Stomach (tissue), 4 donors: Measurements from ENCODE around the gene FCHSD2.

Experiments
- CTCF ChIP-seq, 7 experiments: fragments of 450-650 bp in 4 of 7; fragments of 200-600 bp in 3 of 7; sonication (generic) in 3 of 7; IDR thresholded peaks; one replicate each; pipeline ENCODE4 v1.5.1; 2016 to 2019; ENCODE audit warnings: antibody characterized with exemption in 7 of 7, control low read depth in 2 of 7, mild to moderate bottlenecking in 1 of 7
- POLR2A ChIP-seq, 4 donors: fragments of 450-650 bp; IDR thresholded peaks; one replicate each; pipeline ENCODE4 v1.6.1; 2016; ENCODE audit warnings: antibody characterized with exemption in 4 of 4, control low read depth in 2 of 4, mild to moderate bottlenecking in 1 of 4, moderate library complexity in 1 of 4
- POLR2AphosphoS5 ChIP-seq, 3 donors: sonication (generic); formaldehyde crosslinking; IDR thresholded peaks; one replicate each; pipeline ENCODE4 v1.6.1; 2016; ENCODE audit warnings: antibody characterized with exemption in 3 of 3

GRCh38 chr11:72798361-72798760 is 343.8 kb downstream of the FCHSD2 start:
- TF ChIP-seq POLR2AphosphoS5 (IDR thresholded peaks at IDR 0.05) (no peak), POLR2A (IDR thresholded peaks at IDR 0.05) (no peak), CTCF (IDR thresholded peaks at IDR 0.05) (no peak)
